Endothelial cell of umbilical vein (primary cell): Measurements from ENCODE around the gene GH1. TPM values are rescaled to one million over a fixed set of nuclear protein-coding genes. Genes with fewer than 3 reads are reported as not detected.

Experiments used
- BruUV-seq: library from RNA; stranded (reverse); fragments of 400-500 nt; replicated peaks from 2 replicates; lab custom pipeline; 2021; lab: Mats Ljungman, UMichigan
- CTCF ChIA-PET: fragments of 300-600, 350-600 bp; sonication (Branson Sonifier 250); formaldehyde crosslinking; loops from one replicate; lab custom pipeline; 2021; ENCODE audit warnings: antibody characterized with exemption, inconsistent platforms; lab: Charles Lee
- POLR2A ChIA-PET: fragments of 300-600, 350-600 bp; sonication (Branson Sonifier 250); formaldehyde crosslinking; loops from one replicate; lab custom pipeline; 2021; ENCODE audit warnings: antibody characterized with exemption, inconsistent platforms; lab: Charles Lee
- DNase-seq: peaks from one replicate; pipeline ENCODE4 v3.0.0-alpha.2; 2011; ENCODE audit warnings: low read depth, low spot score
- FAIRE-seq: peaks from 2 replicates; lab custom pipeline; 2011; peaks lifted over from hg19 to GRCh38; lab: Jason Lieb, UNC
- H2AFZ ChIP-seq: 2 replicates; pipeline ENCODE4 v1.6.0; 2012; ENCODE audit warnings: low read depth, low read length, control low read depth, inconsistent platforms
- H3K27ac ChIP-seq: 2 replicates; pipeline ENCODE4 v1.5.1; 2011; ENCODE audit warnings: low read depth, mild to moderate bottlenecking, control low read depth, low read length, moderate library complexity; ENCODE audit not compliant: insufficient read depth
- H3K27me3 ChIP-seq, 2 experiments: 2 replicates each; pipeline versions ENCODE4 v1.6.0 to v1.6.1; 2011; ENCODE audit warnings: low read length in 2 of 2, mixed read lengths in 1 of 2; ENCODE audit not compliant: control insufficient read depth in 2 of 2, insufficient read depth in 2 of 2
- H3K36me3 ChIP-seq, 2 experiments: 2 replicates in 1 of 2; 3 replicates in 1 of 2; pipeline ENCODE4 v1.5.1; 2011; ENCODE audit warnings: low read length in 2 of 2, mild to moderate bottlenecking in 1 of 2, moderate library complexity in 1 of 2; ENCODE audit not compliant: control insufficient read depth in 2 of 2, insufficient read depth in 2 of 2; ENCODE audit errors: extremely low read depth in 1 of 2
- H3K4me1 ChIP-seq: 3 replicates; pipeline ENCODE4 v1.5.1; 2011; ENCODE audit warnings: mild to moderate bottlenecking, low read length; ENCODE audit not compliant: control insufficient read depth, insufficient read depth; ENCODE audit errors: extremely low read depth
- H3K4me2 ChIP-seq: 2 replicates; pipeline ENCODE4 v1.6.1; 2011; ENCODE audit warnings: low read length, control low read depth, mixed read lengths; ENCODE audit not compliant: insufficient read depth
- H3K4me3 ChIP-seq, 3 experiments: fragments of 200-600 bp in 1 of 3; sonication (generic), shearing (Covaris generic) in 1 of 3; replicated peaks in 1 of 3; 2 replicates each; pipeline ENCODE4 v1.5.1; 2011 to 2016; ENCODE audit warnings: control low read depth in 3 of 3, low read length in 3 of 3, mild to moderate bottlenecking in 2 of 3, inconsistent platforms in 1 of 3, low read depth in 1 of 3, moderate library complexity in 1 of 3; ENCODE audit not compliant: insufficient read depth in 1 of 3
- H3K79me2 ChIP-seq: 2 replicates; pipeline ENCODE4 v1.6.0; 2012; ENCODE audit warnings: low read length, inconsistent platforms; ENCODE audit not compliant: control insufficient read depth, insufficient read depth
- H3K9ac ChIP-seq: replicated peaks from 2 replicates; pipeline ENCODE3; 2011; ENCODE audit warnings: low read length, control low read depth; ENCODE audit not compliant: insufficient read depth; ENCODE audit errors: extremely low read depth
- H3K9me1 ChIP-seq: replicated peaks from 3 replicates; pipeline ENCODE4 v1.6.0; 2011; ENCODE audit warnings: mild to moderate bottlenecking, low read length; ENCODE audit not compliant: control insufficient read depth, insufficient read depth; ENCODE audit errors: extremely low read depth
- H3K9me3 ChIP-seq: replicated peaks from 2 replicates; pipeline ENCODE4 v1.5.1; 2012; ENCODE audit warnings: low read length, inconsistent platforms; ENCODE audit not compliant: control insufficient read depth, insufficient read depth
- H4K20me1 ChIP-seq: replicated peaks from 2 replicates; pipeline ENCODE3; 2011; ENCODE audit warnings: mild to moderate bottlenecking, low read length; ENCODE audit not compliant: control insufficient read depth, insufficient read depth; ENCODE audit errors: extremely low read depth
- CTCF ChIP-seq, 2 donors: IDR thresholded peaks; 1 replicate in 1 of 2; 2 replicates in 1 of 2; pipeline ENCODE4 v1.5.1; 2011; ENCODE audit warnings: low read length in 2 of 2, mild to moderate bottlenecking in 2 of 2, moderate library complexity in 2 of 2, control low read depth in 1 of 2, inconsistent platforms in 1 of 2, low read depth in 1 of 2; ENCODE audit not compliant: insufficient read depth in 1 of 2; ENCODE audit errors: extremely low read depth in 1 of 2
- EZH2 ChIP-seq: IDR thresholded peaks from 2 replicates; pipeline ENCODE4 v1.6.1; 2012; ENCODE audit warnings: borderline replicate concordance, low read depth, mild to moderate bottlenecking, moderate library complexity, low read length, inconsistent platforms; ENCODE audit not compliant: severe bottlenecking
- FOS ChIP-seq: IDR thresholded peaks from 2 replicates; pipeline ENCODE4 v1.6.1; 2011; ENCODE audit warnings: mild to moderate bottlenecking, low read length, moderate library complexity, borderline replicate concordance; ENCODE audit not compliant: insufficient read depth
- GATA2 ChIP-seq: IDR thresholded peaks from 2 replicates; pipeline ENCODE4 v1.7.0; 2011; ENCODE audit warnings: low read depth, mild to moderate bottlenecking, moderate library complexity, mixed read lengths, low read length; ENCODE audit not compliant: insufficient read length, insufficient read depth
- JUN ChIP-seq: IDR thresholded peaks from 2 replicates; pipeline ENCODE4 v1.6.1; 2011; ENCODE audit warnings: borderline replicate concordance, low read depth; ENCODE audit not compliant: insufficient read length, insufficient read depth
- MAX ChIP-seq: IDR thresholded peaks from 2 replicates; pipeline ENCODE4 v1.6.1; 2011; ENCODE audit not compliant: insufficient read depth, insufficient read length
- MYC ChIP-seq: IDR thresholded peaks from one replicate; pipeline ENCODE4 v1.6.1; 2011; ENCODE audit warnings: mild to moderate bottlenecking, low read depth, low read length
- POLR2A ChIP-seq: IDR thresholded peaks from 2 replicates; pipeline ENCODE4 v1.6.1; 2012; ENCODE audit warnings: low read depth, mild to moderate bottlenecking, control low read depth, low read length
- POLR2AphosphoS5 ChIP-seq: IDR thresholded peaks from 2 replicates; pipeline ENCODE4 v1.6.1; 2012; ENCODE audit warnings: low read depth, mild to moderate bottlenecking, control low read depth, low read length, moderate library complexity; ENCODE audit not compliant: insufficient read depth
- dilution Hi-C: fragments of 300-500 bp; cut with MboI; formaldehyde crosslinking; loops from one replicate; pipeline ENCODE4 v1.15.0; 2019; ENCODE audit warnings: low sequenced_read_pairs; ENCODE audit not compliant: extremely low pct_ligation_motif_present
- intact Hi-C: fragments of 100-400 bp; cut with micrococcal nuclease; formaldehyde crosslinking; loops from one replicate; pipeline ENCODE4 v1.10.0; 2022
- polyA plus RNA-seq, 4 experiments: library from polyadenylated mRNA; depleted of rRNA in 3 of 4; stranded (reverse) in 3 of 4; unstranded in 1 of 4; fragments of >200 nt; gene quantifications; 2 replicates each; pipeline versions ENCODE4 v1.2.1 to v1.2.3, GENCODE V29; 2011 to 2012; ENCODE audit warnings: missing spikeins in 1 of 4
- total RNA-seq: library from RNA; stranded (reverse); gene quantifications from 2 replicates; pipeline ENCODE4 v1.2.3, GENCODE V29; 2021

Gene GH1
- total and polyA plus RNA-seq, 2 donors (not counting 3 experiments of a cell fraction or from before 2014, with no cell fraction given) = not detected

- no peaks in the 10 kb centered on the region for H3K9me1 ChIP-seq
- no peak overlapping the region for H2AFZ ChIP-seq
- POLR2A ChIA-PET = no interaction called here
- TF ChIP-seq MAX = no peak
- no peak for TF ChIP-seq POLR2AphosphoS5
- no peak for TF ChIP-seq FOS
- no peak for TF ChIP-seq EZH2
- no peak for TF ChIP-seq POLR2A
- TF ChIP-seq JUN = no peak
- no peak for TF ChIP-seq CTCF (IDR thresholded peaks at IDR 0.05; ENCODE audit: extremely low read depth in 1 of 2, insufficient read depth in 1 of 2, low read depth in 1 of 2, low read length in 2 of 2)
- TF ChIP-seq MYC = no peak
- no peak for TF ChIP-seq GATA2
- FAIRE-seq (no peak), DNase-seq (no peak)
- no peaks in the 10 kb centered on the region for H4K20me1 ChIP-seq
- no peak overlapping the region for H3K9ac ChIP-seq
- BruUV-seq = no TSS peak
- no peaks in the 10 kb centered on the region for H3K9me3 ChIP-seq
- dilution Hi-C loops = no loop called here
- CTCF ChIA-PET = no interaction called here
- no peaks in the 10 kb centered on the region for H3K36me3 ChIP-seq
- no peak overlapping the region for H3K4me2 ChIP-seq
- intact Hi-C loops = no loop called here
- no peaks in the 10 kb centered on the region for H3K4me1 ChIP-seq
- H3K27ac ChIP-seq = no peak overlapping the region
- no peaks in the 10 kb centered on the region for H3K27me3 ChIP-seq
- H3K79me2 ChIP-seq = no peaks in the 10 kb centered on the region
- H3K4me3 ChIP-seq = no peak overlapping the region
These were observed 23.8 kb upstream of the GH1 start for GRCh38 chr17:63942309-63942985.
